ENCODE measurements around the gene RIMS1. TPM values are rescaled to one million over a fixed set of nuclear protein-coding genes. Genes with fewer than 3 reads are reported as not detected.

Gene RIMS1
- polyA plus RNA-seq, 1 experiment = 0.91 TPM

GRCh38 chr6:72282201-72282600 is 395.9 kb downstream of the RIMS1 start:
- H3K27me3 ChIP-seq (ENCODE audit: control insufficient read depth, insufficient read depth, low read length) = no peaks in the 10 kb centered on the region
- ChIA-PET POLR2A (no interaction called here), CTCF (interaction anchor here (0.9 kb wide), 1 partner anchor 130 kb away, joined by 3 read pairs; no protein-coding TSS in a partner anchor)
- no peak overlapping the region for H3K4me3 ChIP-seq (ENCODE audit: low read depth, low read length)
- TF ChIP-seq CTCF (IDR thresholded peaks at IDR 0.05; ENCODE audit: low read depth, low read length) = no peak
- no peak for DNase-seq (ENCODE audit: low read depth, low spot score)
- H3K27ac ChIP-seq (ENCODE audit: low read depth, low read length) = no peak overlapping the region
- H3K9me3 ChIP-seq (ENCODE audit: control insufficient read depth, insufficient read depth, low read length) = no peaks in the 10 kb centered on the region

- H3K4me3 ChIP-seq (ENCODE audit: low read depth, low read length) = no peak overlapping the region
- no peak for DNase-seq (ENCODE audit: low read depth, low spot score)
- H3K27me3 ChIP-seq (ENCODE audit: control insufficient read depth, insufficient read depth, low read length) = no peaks in the 10 kb centered on the region
- no peak overlapping the region for H3K27ac ChIP-seq (ENCODE audit: low read depth, low read length)
- no peak for TF ChIP-seq CTCF (IDR thresholded peaks at IDR 0.05; ENCODE audit: low read depth, low read length)
- no peaks in the 10 kb centered on the region for H3K9me3 ChIP-seq (ENCODE audit: control insufficient read depth, insufficient read depth, low read length)
- ChIA-PET CTCF (no interaction called here), POLR2A (no interaction called here)
Observed at GRCh38 chr6:72283571-72283970, 397.2 kb downstream of the RIMS1 start.

DNA sequence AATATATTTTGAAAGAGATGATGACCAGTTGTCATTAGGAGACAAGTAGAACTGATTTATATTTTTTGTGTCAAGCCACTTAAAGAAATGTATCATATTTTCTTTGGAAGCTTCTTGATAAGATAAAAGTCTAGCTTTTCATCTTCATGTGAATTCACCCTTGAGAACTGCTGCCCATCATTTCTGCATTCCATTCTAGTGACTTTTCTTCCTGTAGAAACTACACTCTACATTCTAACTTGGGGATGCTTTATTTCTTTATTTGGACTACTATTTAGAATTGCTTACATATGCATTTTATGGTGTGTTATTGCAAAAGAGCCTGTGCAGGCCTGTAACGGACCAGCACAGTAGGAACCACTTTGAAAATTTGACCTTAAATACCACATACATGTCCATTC is 400.6 kb downstream of the RIMS1 start:
- ChIA-PET CTCF (interaction anchor here (1.4 kb wide), 1 partner anchor 125 kb away, joined by 4 read pairs; no protein-coding TSS in a partner anchor), POLR2A (no interaction called here)
- DNase-seq (ENCODE audit: low read depth, low spot score) = peak; percentile 15
- no peak overlapping the region for H3K27ac ChIP-seq (ENCODE audit: low read depth, low read length)
- no peaks in the 10 kb centered on the region for H3K9me3 ChIP-seq (ENCODE audit: control insufficient read depth, insufficient read depth, low read length)
- H3K4me3 ChIP-seq (ENCODE audit: low read depth, low read length) = no peak overlapping the region
- no peaks in the 10 kb centered on the region for H3K27me3 ChIP-seq (ENCODE audit: control insufficient read depth, insufficient read depth, low read length)
- no peak for TF ChIP-seq CTCF (IDR thresholded peaks at IDR 0.05; ENCODE audit: low read depth, low read length)

- CTCF ChIA-PET = no interaction called here
- H3K27ac ChIP-seq (ENCODE audit: low read depth, low read length) = no peak overlapping the region
- no peak for TF ChIP-seq CTCF (IDR thresholded peaks at IDR 0.05; ENCODE audit: low read depth, low read length)
Observed at GRCh38 chr6:72287801-72288200, 401.5 kb downstream of the RIMS1 start.

GRCh38 chr6:72288592-72288991 is 402.2 kb downstream of the RIMS1 start:
- no peak for TF ChIP-seq CTCF (IDR thresholded peaks at IDR 0.05; ENCODE audit: low read depth, low read length)
- no peak for DNase-seq (ENCODE audit: low read depth, low spot score)
- H3K27me3 ChIP-seq (ENCODE audit: control insufficient read depth, insufficient read depth, low read length) = no peaks in the 10 kb centered on the region
- POLR2A ChIA-PET = no interaction called here
- no peak overlapping the region for H3K27ac ChIP-seq (ENCODE audit: low read depth, low read length)
- no peaks in the 10 kb centered on the region for H3K9me3 ChIP-seq (ENCODE audit: control insufficient read depth, insufficient read depth, low read length)
- CTCF ChIA-PET = no interaction called here
- H3K4me3 ChIP-seq (ENCODE audit: low read depth, low read length) = no peak overlapping the region

More at GRCh38 chr6:72287801-72288200, 401.5 kb downstream of the RIMS1 start:
- Histone ChIP-seq H3K4me3 (ENCODE audit: low read depth, low read length) (no peak overlapping the region), H3K9me3 (ENCODE audit: control insufficient read depth, insufficient read depth, low read length) (no peaks in the 10 kb centered on the region), H3K27me3 (ENCODE audit: control insufficient read depth, insufficient read depth, low read length) (no peaks in the 10 kb centered on the region)
- DNase-seq (ENCODE audit: low read depth, low spot score) = no peak
- POLR2A ChIA-PET = no interaction called here
